Endodermal cell (in vitro differentiated cells): Measurements from ENCODE around the gene SMCO4. TPM values are rescaled to one million over a fixed set of nuclear protein-coding genes. Genes with fewer than 3 reads are reported as not detected.
"Not testable (repeated sequence)": the region's sequence is repeated elsewhere in the genome, so short reads cannot be mapped to it uniquely, and the experiment has no call there.

Experiments used
- DNase-seq: peaks from one replicate; pipeline ENCODE4 v3.0.0-alpha.2; 2017
- H3K27ac ChIP-seq: 2 replicates; pipeline ENCODE4 v1.5.1; 2013; ENCODE audit warnings: mild to moderate bottlenecking, low read depth, low read length, moderate library complexity
- H3K27me3 ChIP-seq: 2 replicates; pipeline ENCODE4 v1.6.1; 2013; ENCODE audit warnings: mild to moderate bottlenecking, low read length, moderate library complexity; ENCODE audit not compliant: insufficient read depth, control insufficient read depth, poor library complexity, severe bottlenecking
- H3K36me3 ChIP-seq: 2 replicates; pipeline ENCODE4 v1.7.0; 2013; ENCODE audit warnings: mild to moderate bottlenecking, low read length, moderate library complexity; ENCODE audit not compliant: control insufficient read depth, insufficient read depth
- H3K4me1 ChIP-seq: one replicate; pipeline ENCODE4 v1.7.0; 2013; ENCODE audit warnings: low read length; ENCODE audit not compliant: control insufficient read depth, insufficient read depth
- H3K4me3 ChIP-seq: 2 replicates; pipeline ENCODE4 v1.5.1; 2013; ENCODE audit warnings: mild to moderate bottlenecking, low read length, moderate library complexity
- H3K9ac ChIP-seq: 2 replicates; pipeline ENCODE4 v1.6.1; 2013; ENCODE audit warnings: mild to moderate bottlenecking, low read length, moderate library complexity; ENCODE audit not compliant: poor library complexity, severe bottlenecking; ENCODE audit errors: extremely low read depth
- H3K9me3 ChIP-seq: 2 replicates; pipeline ENCODE4 v1.6.1; 2013; ENCODE audit warnings: mild to moderate bottlenecking, low read length, moderate library complexity; ENCODE audit not compliant: control insufficient read depth
- H3K27ac Mint-ChIP-seq: 2 replicates; pipeline ENCODE4 v1.8.0; 2020; ENCODE audit warnings: mixed read lengths
- H3K27me3 Mint-ChIP-seq: 2 replicates; pipeline ENCODE4 v1.8.0; 2021; ENCODE audit warnings: mild to moderate bottlenecking, mixed read lengths; ENCODE audit not compliant: insufficient read depth
- H3K36me3 Mint-ChIP-seq: 2 replicates; pipeline ENCODE4 v1.8.0; 2020; ENCODE audit warnings: low read depth, mixed read lengths
- H3K4me1 Mint-ChIP-seq: 2 replicates; pipeline ENCODE4 v1.8.0; 2020; ENCODE audit warnings: mixed read lengths
- H3K4me3 Mint-ChIP-seq: 2 replicates; pipeline ENCODE4 v1.8.0; 2020; ENCODE audit warnings: mild to moderate bottlenecking, moderate library complexity, mixed read lengths
- H3K9me3 Mint-ChIP-seq: 2 replicates; pipeline ENCODE4 v1.8.0; 2020; ENCODE audit warnings: mild to moderate bottlenecking, mixed read lengths
- WGBS, 2 experiments: methylation state at CpG; one replicate each; pipeline versions ENCODE4 v1.1.5 to v1.1.7; 2013; ENCODE audit warnings: missing lambda C conversion rate in 2 of 2, mixed read lengths in 1 of 2; ENCODE audit not compliant: insufficient coverage in 1 of 2, insufficient read length in 1 of 2; 5-methylcytosine and 5-hydroxymethylcytosine counted together
- total RNA-seq, 2 donors: library from RNA; stranded (reverse); fragmentation: NEBNext Ultra II Directional in 1 of 2; extraction: Animal tissue kit (Norgen Biotek cat#: 25700) in 1 of 2; gene quantifications; 2 replicates in 1 of 2; 3 replicates in 1 of 2; pipeline ENCODE4 v1.2.1, GENCODE V29; 2021
- TF ChIP-seq, protein P1 (sequence below): fragments of 200-600 bp; sonication (generic); conservative IDR thresholded peaks from 2 replicates; pipeline ENCODE4 v1.5.0; 2021; ENCODE audit warnings: antibody characterized with exemption, mild to moderate bottlenecking

SMCO4 gene
- total RNA-seq, 2 donors from 2014 or later: 27.3 to 47.7 TPM

DNA sequence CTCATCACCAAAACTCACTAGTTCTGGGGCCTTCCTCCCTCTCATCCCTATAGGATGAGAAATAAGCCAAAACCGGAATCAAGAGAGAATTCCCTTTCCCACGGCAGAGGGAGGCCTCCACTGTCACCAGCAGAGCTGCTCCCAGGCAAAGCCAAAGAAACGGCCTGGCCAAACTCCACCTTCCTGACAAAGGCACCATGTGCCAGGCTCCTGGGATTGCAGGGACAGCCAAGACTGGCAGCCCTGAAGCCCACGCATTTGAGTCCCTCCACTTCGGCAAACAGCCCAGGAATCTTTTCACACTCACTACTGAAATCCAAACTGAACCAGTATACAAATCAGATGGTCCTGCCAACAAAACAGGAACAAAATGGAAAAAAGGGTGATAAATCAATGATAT lies 6.1 kb downstream of the SMCO4 start:
- Histone ChIP-seq H3K27ac (no peak overlapping the region), H3K4me3 (no peak overlapping the region), H3K9me3 (no peaks in the 10 kb centered on the region), H3K36me3 (no peaks in the 10 kb centered on the region), H3K9ac (no peak overlapping the region), H3K4me1 (peaks cover 6% of the 10 kb centered on the region), H3K27me3 (no peaks in the 10 kb centered on the region)
- WGBS, 2 experiments: 70 to 72% methylated on average over 4 to 5 of the region's 5 CpGs
- Mint-ChIP-seq H3K4me3 (no peak overlapping the region), H3K27me3 (peaks cover 3% of the 10 kb centered on the region), H3K27ac (no peak overlapping the region), H3K36me3 (no peaks in the 10 kb centered on the region), H3K9me3 (no peaks in the 10 kb centered on the region), H3K4me1 (peaks cover 44% of the 10 kb centered on the region)
- TF ChIP-seq, protein P1, sequence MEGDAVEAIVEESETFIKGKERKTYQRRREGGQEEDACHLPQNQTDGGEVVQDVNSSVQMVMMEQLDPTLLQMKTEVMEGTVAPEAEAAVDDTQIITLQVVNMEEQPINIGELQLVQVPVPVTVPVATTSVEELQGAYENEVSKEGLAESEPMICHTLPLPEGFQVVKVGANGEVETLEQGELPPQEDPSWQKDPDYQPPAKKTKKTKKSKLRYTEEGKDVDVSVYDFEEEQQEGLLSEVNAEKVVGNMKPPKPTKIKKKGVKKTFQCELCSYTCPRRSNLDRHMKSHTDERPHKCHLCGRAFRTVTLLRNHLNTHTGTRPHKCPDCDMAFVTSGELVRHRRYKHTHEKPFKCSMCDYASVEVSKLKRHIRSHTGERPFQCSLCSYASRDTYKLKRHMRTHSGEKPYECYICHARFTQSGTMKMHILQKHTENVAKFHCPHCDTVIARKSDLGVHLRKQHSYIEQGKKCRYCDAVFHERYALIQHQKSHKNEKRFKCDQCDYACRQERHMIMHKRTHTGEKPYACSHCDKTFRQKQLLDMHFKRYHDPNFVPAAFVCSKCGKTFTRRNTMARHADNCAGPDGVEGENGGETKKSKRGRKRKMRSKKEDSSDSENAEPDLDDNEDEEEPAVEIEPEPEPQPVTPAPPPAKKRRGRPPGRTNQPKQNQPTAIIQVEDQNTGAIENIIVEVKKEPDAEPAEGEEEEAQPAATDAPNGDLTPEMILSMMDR: no peak
- no peak for DNase-seq

DNA sequence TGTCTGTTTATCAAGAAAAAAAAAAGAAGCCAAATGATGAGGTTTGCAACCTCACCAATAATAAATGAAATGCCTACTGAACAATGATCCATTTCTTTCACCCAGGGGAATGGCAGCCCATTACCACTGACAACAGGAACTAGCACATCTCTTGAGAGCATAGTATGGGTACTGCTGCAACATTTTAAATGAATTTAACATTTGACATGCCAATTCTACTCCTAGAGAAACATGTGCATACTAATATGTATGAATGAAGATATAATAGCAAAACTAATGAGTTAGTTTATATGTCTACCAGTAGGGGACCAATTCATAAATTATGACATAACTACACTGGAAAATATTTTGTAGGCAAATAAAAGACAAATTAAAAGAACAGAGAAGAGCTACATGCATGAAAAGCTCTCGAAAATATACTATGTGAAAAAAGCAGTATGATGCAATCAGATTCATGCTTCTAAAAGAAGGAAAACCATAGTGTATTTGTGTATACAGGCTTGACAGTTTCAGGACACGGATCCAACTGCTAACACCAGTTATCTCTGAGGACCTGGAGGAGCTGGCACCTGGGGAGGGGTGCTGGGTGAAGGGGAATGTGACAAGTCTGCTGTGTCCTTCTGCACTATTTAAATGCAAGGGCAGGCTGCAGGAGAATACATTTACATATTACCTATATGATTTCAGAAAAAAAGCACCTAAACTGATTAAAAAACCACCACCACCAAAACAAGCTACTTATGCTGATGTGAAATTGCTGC lies 6.9 kb downstream of the SMCO4 start:
- H3K4me3 Mint-ChIP-seq: no peak overlapping the region
- no peaks in the 10 kb centered on the region for H3K27me3 Mint-ChIP-seq
- 72 to 76% methylated on average over 2 of the region's 2 CpGs for WGBS, 2 experiments
- H3K9me3 Mint-ChIP-seq: no peaks in the 10 kb centered on the region
- no peaks in the 10 kb centered on the region for H3K36me3 Mint-ChIP-seq
- no peaks in the 10 kb centered on the region for H3K9me3 ChIP-seq
- TF ChIP-seq, protein P1: no peak
- H3K9ac ChIP-seq: no peak overlapping the region
- no peak overlapping the region for H3K4me3 ChIP-seq
- H3K27ac ChIP-seq: no peak overlapping the region
- H3K36me3 ChIP-seq: no peaks in the 10 kb centered on the region
- H3K27ac Mint-ChIP-seq: no peak overlapping the region
- no peaks in the 10 kb centered on the region for H3K27me3 ChIP-seq
- peaks cover 6% of the 10 kb centered on the region for H3K4me1 ChIP-seq
- H3K4me1 Mint-ChIP-seq: peaks cover 48% of the 10 kb centered on the region
- no peak for DNase-seq

DNA sequence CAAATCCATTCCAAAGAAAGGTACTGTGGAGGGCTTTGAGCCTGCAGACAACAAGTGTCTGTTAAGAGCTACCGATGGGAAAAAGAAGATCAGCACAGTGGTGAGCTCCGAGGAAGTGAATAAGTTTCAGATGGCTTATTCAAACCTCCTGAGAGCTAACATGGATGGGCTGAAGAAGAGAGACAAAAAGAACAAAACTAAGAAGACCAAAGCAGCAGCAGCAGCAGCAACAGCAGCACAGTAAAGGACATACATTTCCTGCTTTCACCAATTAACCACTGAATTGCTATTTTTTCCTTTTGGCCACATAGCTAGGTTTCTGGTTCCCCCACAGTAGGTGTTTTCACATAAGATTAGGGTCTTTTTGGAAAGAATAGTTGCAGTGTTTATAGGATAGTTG lies 7.6 kb downstream of the SMCO4 start:
- 84 to 93% methylated on average over 2 of the region's 2 CpGs for WGBS, 2 experiments
- H3K4me3 Mint-ChIP-seq, H3K9me3 ChIP-seq, H3K27ac Mint-ChIP-seq, H3K4me1 ChIP-seq, H3K27me3 ChIP-seq, H3K27me3 Mint-ChIP-seq, H3K36me3 ChIP-seq, H3K9me3 Mint-ChIP-seq, H3K4me3 ChIP-seq, H3K9ac ChIP-seq, H3K36me3 Mint-ChIP-seq, H3K27ac ChIP-seq, DNase-seq: not testable (repeated sequence)
- H3K4me1 Mint-ChIP-seq: peaks cover 55% of the 10 kb centered on the region

DNA sequence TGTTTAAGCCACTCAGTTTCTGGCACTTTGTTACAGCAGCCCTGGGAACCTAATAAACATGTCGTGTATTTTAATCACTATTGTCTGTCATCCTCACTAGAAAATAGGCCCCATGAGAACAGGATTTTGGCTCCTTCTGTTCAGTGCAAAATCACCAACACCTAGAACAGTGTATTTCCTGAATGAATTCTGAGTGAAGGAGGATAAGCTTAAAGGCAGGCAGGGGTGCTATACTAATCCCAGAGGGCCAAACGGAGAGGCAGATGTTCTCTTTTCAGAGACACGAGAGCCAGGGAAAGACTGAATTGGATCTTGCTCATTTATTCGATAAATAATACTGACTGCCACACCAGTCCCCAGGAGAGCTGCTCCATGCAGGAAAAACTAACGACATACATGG lies 10.4 kb downstream of the SMCO4 start:
- H3K4me1 ChIP-seq: peaks cover 6% of the 10 kb centered on the region
- H3K27me3 Mint-ChIP-seq: no peaks in the 10 kb centered on the region
- no peak overlapping the region for H3K27ac ChIP-seq

More for the DNA sequence above, 10.4 kb downstream of the SMCO4 start:
- TF ChIP-seq, protein P1: no peak
- Histone ChIP-seq H3K9me3 (no peaks in the 10 kb centered on the region), H3K27me3 (no peaks in the 10 kb centered on the region), H3K4me3 (no peak overlapping the region), H3K36me3 (no peaks in the 10 kb centered on the region), H3K9ac (no peak overlapping the region)
- no peak for DNase-seq
- 62 to 77% methylated on average over 4 to 5 of the region's 5 CpGs for WGBS, 2 experiments
- no peaks in the 10 kb centered on the region for H3K36me3 Mint-ChIP-seq
- no peak overlapping the region for H3K4me3 Mint-ChIP-seq
- peaks cover 69% of the 10 kb centered on the region for H3K4me1 Mint-ChIP-seq
- no peak overlapping the region for H3K27ac Mint-ChIP-seq
- no peaks in the 10 kb centered on the region for H3K9me3 Mint-ChIP-seq
